PFSK-1 (cell line): Measurements from ENCODE around the gene CUL1.

ENCODE experiments used
- FOXP2 ChIP-seq: optimal IDR thresholded peaks from 2 replicates; pipeline ENCODE3; 2011; ENCODE audit warnings: borderline replicate concordance, control low read depth, inconsistent platforms; ENCODE audit not compliant: insufficient read depth; ENCODE audit errors: extremely low read length, extremely low read depth
- POLR2AphosphoS5 ChIP-seq: IDR thresholded peaks from 2 replicates; pipeline ENCODE4 v1.6.1; 2012; ENCODE audit warnings: low read depth, mild to moderate bottlenecking, control low read depth, low read length, moderate library complexity
- SIN3A ChIP-seq: IDR thresholded peaks from 2 replicates; pipeline ENCODE4 v1.6.1; 2012; ENCODE audit warnings: mild to moderate bottlenecking, low read length, moderate library complexity, borderline replicate concordance; ENCODE audit not compliant: insufficient read depth
- TAF1 ChIP-seq: IDR thresholded peaks from 2 replicates; pipeline ENCODE4 v1.6.1; 2012; ENCODE audit warnings: low read length, control low read depth, borderline replicate concordance; ENCODE audit not compliant: insufficient read depth
- TF ChIP-seq, protein P1 (sequence below), 2 experiments: IDR thresholded peaks; 2 replicates each; pipeline versions ENCODE4 v1.6.1 to v1.8.0; 2011 to 2012; ENCODE audit warnings: low read depth in 2 of 2, low read length in 2 of 2, control low read depth in 1 of 2, inconsistent platforms in 1 of 2, mild to moderate bottlenecking in 1 of 2, moderate library complexity in 1 of 2; ENCODE audit not compliant: insufficient read depth in 1 of 2

Gene CUL1

GRCh38 chr7:148701414-148701813 lies 2.7 kb downstream of the CUL1 start:
- TF ChIP-seq TAF1, result no peak
- no peak for TF ChIP-seq POLR2AphosphoS5
- TF ChIP-seq, protein P1, sequence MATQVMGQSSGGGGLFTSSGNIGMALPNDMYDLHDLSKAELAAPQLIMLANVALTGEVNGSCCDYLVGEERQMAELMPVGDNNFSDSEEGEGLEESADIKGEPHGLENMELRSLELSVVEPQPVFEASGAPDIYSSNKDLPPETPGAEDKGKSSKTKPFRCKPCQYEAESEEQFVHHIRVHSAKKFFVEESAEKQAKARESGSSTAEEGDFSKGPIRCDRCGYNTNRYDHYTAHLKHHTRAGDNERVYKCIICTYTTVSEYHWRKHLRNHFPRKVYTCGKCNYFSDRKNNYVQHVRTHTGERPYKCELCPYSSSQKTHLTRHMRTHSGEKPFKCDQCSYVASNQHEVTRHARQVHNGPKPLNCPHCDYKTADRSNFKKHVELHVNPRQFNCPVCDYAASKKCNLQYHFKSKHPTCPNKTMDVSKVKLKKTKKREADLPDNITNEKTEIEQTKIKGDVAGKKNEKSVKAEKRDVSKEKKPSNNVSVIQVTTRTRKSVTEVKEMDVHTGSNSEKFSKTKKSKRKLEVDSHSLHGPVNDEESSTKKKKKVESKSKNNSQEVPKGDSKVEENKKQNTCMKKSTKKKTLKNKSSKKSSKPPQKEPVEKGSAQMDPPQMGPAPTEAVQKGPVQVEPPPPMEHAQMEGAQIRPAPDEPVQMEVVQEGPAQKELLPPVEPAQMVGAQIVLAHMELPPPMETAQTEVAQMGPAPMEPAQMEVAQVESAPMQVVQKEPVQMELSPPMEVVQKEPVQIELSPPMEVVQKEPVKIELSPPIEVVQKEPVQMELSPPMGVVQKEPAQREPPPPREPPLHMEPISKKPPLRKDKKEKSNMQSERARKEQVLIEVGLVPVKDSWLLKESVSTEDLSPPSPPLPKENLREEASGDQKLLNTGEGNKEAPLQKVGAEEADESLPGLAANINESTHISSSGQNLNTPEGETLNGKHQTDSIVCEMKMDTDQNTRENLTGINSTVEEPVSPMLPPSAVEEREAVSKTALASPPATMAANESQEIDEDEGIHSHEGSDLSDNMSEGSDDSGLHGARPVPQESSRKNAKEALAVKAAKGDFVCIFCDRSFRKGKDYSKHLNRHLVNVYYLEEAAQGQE (IDR thresholded peaks at IDR 0.05; ENCODE audit: insufficient read depth in 1 of 2, low read depth in 2 of 2, low read length in 2 of 2), result no peak
- TF ChIP-seq SIN3A, result no peak
- no peak for TF ChIP-seq FOXP2

DNA sequence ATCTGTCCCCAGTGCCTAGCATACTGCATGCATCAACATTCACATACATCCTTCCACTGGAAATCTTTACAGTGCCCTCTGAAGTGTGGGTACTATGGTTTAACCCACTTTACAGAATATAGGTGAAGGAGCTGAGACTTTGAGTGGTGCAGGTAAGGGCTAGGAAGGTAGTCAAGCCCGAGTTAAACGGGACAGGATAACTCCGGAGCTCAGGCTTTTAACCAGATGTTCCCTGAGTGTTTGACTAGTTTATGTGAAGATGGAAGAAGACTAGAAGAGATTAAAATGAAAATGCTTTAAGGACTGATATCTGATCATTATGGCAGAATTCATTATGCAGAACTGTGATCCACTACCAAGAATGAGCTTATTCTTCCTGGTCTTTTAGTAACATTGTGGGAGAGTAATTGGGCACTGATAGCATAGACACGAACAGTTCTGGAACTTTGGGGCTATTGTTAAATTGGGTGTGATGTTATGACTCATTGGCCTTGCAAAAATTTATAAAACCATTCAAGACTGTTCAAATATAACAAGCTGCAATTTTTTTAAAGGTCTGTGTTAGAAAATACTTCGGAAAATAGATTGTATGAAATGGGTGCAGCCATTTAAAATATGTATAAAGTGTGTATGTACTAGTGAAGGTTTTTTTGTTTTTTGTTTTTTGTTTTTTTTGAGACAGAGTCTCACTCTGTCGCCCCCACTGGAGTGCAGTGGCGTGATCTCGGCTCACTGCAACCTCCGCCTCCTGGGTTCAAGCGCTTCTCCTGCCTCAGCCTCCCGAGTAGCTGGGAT lies 4.4 kb downstream of the CUL1 start:
- no peak for TF ChIP-seq POLR2AphosphoS5
- TF ChIP-seq FOXP2, result no peak
- TF ChIP-seq TAF1, result no peak
- no peak for TF ChIP-seq SIN3A
- TF ChIP-seq, protein P1 (IDR thresholded peaks at IDR 0.05; ENCODE audit: insufficient read depth in 1 of 2, low read depth in 2 of 2, low read length in 2 of 2), result no peak

DNA sequence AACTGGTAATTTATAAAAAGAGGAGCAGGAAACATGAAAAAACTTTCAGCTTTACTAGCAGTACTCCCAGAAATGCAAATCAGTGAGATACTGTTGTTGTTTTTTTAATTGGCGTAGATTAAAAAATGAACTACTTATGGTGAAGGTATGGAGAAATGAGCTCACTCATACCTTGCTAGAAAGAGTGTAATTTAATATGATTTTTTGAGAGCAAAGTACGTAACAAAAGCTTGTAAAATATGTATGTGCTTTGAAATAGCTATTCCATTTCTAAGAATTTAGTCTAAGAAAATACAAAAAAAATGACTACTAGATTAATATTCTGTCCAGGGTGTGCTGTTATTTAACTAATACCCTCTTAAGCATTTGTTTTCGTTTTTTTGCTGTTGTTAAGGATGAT lies 5.5 kb downstream of the CUL1 start:
- TF ChIP-seq, protein P1 (IDR thresholded peaks at IDR 0.05; ENCODE audit: insufficient read depth in 1 of 2, low read depth in 2 of 2, low read length in 2 of 2), result no peak
- TF ChIP-seq POLR2AphosphoS5 (no peak), SIN3A (no peak), TAF1 (no peak), FOXP2 (no peak)

GRCh38 chr7:148704970-148705369 lies 6.3 kb downstream of the CUL1 start:
- no peak for TF ChIP-seq SIN3A
- TF ChIP-seq POLR2AphosphoS5, result no peak
- no peak for TF ChIP-seq TAF1
- TF ChIP-seq, protein P1 (IDR thresholded peaks at IDR 0.05; ENCODE audit: insufficient read depth in 1 of 2, low read depth in 2 of 2, low read length in 2 of 2), result no peak
- no peak for TF ChIP-seq FOXP2
